ENCODE data around the gene RNF11.
"Not testable (repeated sequence)": the region's sequence is repeated elsewhere in the genome, so short reads cannot be mapped to it uniquely, and the experiment has no call there.

RNF11 gene

GRCh38 chr1:51227231-51227960, 8.7 kb upstream of the RNF11 start:
- DNase-seq (ENCODE audit: low read depth in 2 of 2): not testable (repeated sequence)

- DNase-seq (ENCODE audit: low read depth in 2 of 2): not testable (repeated sequence)
Measured at GRCh38 chr1:51228471-51228870, 7.6 kb upstream of the RNF11 start.

GRCh38 chr1:51230501-51231078, 5.5 kb upstream of the RNF11 start:
- no peak for DNase-seq (ENCODE audit: low read depth in 2 of 2)

- DNase-seq (ENCODE audit: low read depth in 2 of 2): no peak
Measured at GRCh38 chr1:51231120-51231519, 5.0 kb upstream of the RNF11 start.

GRCh38 chr1:51231896-51232295, 4.2 kb upstream of the RNF11 start:
- no peak for DNase-seq (ENCODE audit: low read depth in 2 of 2)

- DNase-seq (ENCODE audit: low read depth in 2 of 2): not testable (repeated sequence)
Measured at GRCh38 chr1:51234236-51234635, 1.8 kb upstream of the RNF11 start.

- peak in 1 of 2 donors; percentile 8 for DNase-seq (ENCODE audit: low read depth in 2 of 2)
Measured at GRCh38 chr1:51234721-51235425, 1.2 kb upstream of the RNF11 start.

- DNase-seq (ENCODE audit: low read depth in 2 of 2): peak in 1 of 2 donors; percentile 16
Measured at GRCh38 chr1:51236531-51237350, 668 bp downstream of the RNF11 start.

GRCh38 chr1:51237351-51238033, 1.4 kb downstream of the RNF11 start:
- no peak for DNase-seq (ENCODE audit: low read depth in 2 of 2)

- no peak for DNase-seq (ENCODE audit: low read depth in 2 of 2)
Measured at GRCh38 chr1:51238034-51238403, 1.9 kb downstream of the RNF11 start.

GRCh38 chr1:51240084-51240483, 4.0 kb downstream of the RNF11 start:
- DNase-seq (ENCODE audit: low read depth in 2 of 2): no peak

- no peak for DNase-seq (ENCODE audit: low read depth in 2 of 2)
Measured at GRCh38 chr1:51241119-51241518, 5.0 kb downstream of the RNF11 start.

- DNase-seq (ENCODE audit: low read depth in 2 of 2): no peak
Measured at GRCh38 chr1:51242546-51242945, 6.5 kb downstream of the RNF11 start.

GRCh38 chr1:51247022-51247421, 10.9 kb downstream of the RNF11 start:
- DNase-seq (ENCODE audit: low read depth in 2 of 2): no peak

- no peak for DNase-seq (ENCODE audit: low read depth in 2 of 2)
Measured at GRCh38 chr1:51247499-51247898, 11.4 kb downstream of the RNF11 start.

GRCh38 chr1:51249445-51249844, 13.4 kb downstream of the RNF11 start:
- DNase-seq (ENCODE audit: low read depth in 2 of 2): no peak

- not testable (repeated sequence) for DNase-seq (ENCODE audit: low read depth in 2 of 2)
Measured at GRCh38 chr1:51250729-51251128, 14.7 kb downstream of the RNF11 start.

GRCh38 chr1:51251165-51251564, 15.1 kb downstream of the RNF11 start:
- DNase-seq (ENCODE audit: low read depth in 2 of 2): not testable (repeated sequence)

GRCh38 chr1:51252366-51252765, 16.3 kb downstream of the RNF11 start:
- DNase-seq (ENCODE audit: low read depth in 2 of 2): no peak

GRCh38 chr1:51253691-51254090, 17.6 kb downstream of the RNF11 start:
- DNase-seq (ENCODE audit: low read depth in 2 of 2): no peak

- no peak for DNase-seq (ENCODE audit: low read depth in 2 of 2)
Measured at GRCh38 chr1:51255331-51255730, 19.3 kb downstream of the RNF11 start.
